HG03432 (cell line): ENCODE results near the gene PPIC.

Experiments used
- ATAC-seq: cut with Tn5 transposase; IDR thresholded peaks from one replicate; pipeline ENCODE4 v1.9.1; 2021; ENCODE audit warnings: mild to moderate bottlenecking, moderate library complexity; ENCODE audit not compliant: unreplicated experiment

Gene PPIC

DNA sequence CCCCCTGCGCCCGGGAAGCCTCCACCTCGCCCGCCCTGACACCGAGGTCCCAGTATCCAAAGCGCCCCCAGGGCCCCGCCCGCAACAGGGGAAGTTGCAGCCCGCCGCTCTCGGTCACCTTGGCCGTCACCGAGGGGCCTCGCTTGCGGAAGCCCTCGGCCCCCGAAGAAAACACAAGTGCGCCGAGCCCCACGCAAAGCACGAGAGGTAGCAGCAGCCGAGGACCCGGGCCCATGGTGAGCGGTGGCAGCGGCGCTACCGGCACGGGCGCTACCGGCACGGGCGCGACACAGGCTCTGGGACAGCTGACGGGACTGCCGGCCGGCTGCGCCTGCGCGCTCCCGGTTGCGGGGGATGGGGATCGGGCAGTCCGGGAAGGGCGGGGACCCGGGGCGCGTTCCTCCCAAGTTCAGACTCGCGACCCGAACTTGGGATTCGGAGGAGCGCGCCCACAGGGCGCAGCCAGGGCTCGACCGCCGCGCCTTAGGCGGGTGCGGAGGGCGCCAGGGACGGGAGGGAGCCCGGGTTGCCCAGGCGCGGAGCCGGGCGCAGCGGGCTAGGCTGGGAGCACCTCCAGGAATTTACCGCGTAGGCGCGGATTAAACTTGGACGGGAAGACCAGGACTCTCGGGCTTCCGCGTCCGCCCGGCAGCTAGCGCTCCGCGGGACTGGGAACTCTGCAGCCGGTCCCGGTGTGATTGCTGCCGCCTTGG is at the start of gene PPIC:
Gene PPIC, minus strand, starts transcription at position 335 of the 713 bp plus-strand sequence. Its CDS starts 100 bp downstream, at position 235.
- peak; percentile 75 for ATAC-seq

GRCh38 chr5:123085638-123086286 is 49.2 kb upstream of the PPIC start:
- no peak for ATAC-seq

- no peak for ATAC-seq
Measured at GRCh38 chr5:123084730-123085605, 48.4 kb upstream of the PPIC start.

- no peak for ATAC-seq
Measured at GRCh38 chr5:123083298-123083697, 46.8 kb upstream of the PPIC start.

- no peak for ATAC-seq
Measured at GRCh38 chr5:123080215-123080614, 43.7 kb upstream of the PPIC start.

GRCh38 chr5:123075521-123076163 is 39.1 kb upstream of the PPIC start:
- no peak for ATAC-seq

DNA sequence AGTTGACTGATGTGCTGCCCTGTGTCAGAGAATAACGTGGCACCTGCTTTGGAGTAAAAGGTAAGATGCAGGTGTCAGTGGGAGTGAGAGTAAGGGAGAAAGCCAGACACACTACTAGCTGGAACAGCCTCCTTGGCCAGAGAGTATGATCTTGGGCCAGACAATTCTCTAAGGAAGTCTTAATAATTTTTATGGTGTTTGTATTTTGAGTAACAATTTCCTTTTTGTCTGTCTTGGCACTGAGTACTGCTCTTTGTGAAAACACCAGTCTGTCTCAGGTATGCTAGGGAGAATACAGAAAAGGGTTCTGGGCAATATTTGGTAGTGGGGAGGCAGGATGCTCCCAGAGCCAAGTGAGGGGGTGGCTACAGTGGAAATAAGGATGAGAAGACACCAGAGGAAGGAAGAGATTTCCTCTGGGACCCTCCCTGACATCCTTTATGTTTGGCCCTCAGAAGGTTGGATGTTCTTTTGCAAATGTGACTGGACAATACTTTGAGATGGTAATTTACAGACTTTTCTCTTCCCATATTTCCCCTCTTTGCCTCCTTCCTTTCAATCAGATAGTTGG is 31.9 kb upstream of the PPIC start:
- ATAC-seq, result no peak

- no peak for ATAC-seq
Measured at GRCh38 chr5:123066016-123066415, 29.5 kb upstream of the PPIC start.

DNA sequence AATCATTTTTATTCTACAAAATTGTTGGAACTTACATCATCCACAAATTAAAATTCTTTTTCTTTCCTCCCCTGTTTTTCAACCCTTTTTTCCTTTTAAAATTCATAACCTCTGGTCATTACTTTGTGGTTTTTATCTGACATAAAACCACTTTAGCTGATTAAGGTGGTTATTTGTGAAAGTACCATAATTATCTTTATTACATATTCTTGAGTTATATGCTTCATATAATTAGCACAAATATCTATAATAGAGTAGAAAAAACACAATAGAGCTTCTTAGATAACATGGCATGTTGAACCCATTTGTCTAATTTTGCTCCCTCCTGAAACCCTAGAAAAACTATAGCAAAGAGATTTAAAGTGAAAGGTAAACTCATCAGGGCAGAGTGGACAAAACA is 22.9 kb upstream of the PPIC start:
- no peak for ATAC-seq

- no peak for ATAC-seq
Measured at GRCh38 chr5:123051206-123051605, 14.7 kb upstream of the PPIC start.

DNA sequence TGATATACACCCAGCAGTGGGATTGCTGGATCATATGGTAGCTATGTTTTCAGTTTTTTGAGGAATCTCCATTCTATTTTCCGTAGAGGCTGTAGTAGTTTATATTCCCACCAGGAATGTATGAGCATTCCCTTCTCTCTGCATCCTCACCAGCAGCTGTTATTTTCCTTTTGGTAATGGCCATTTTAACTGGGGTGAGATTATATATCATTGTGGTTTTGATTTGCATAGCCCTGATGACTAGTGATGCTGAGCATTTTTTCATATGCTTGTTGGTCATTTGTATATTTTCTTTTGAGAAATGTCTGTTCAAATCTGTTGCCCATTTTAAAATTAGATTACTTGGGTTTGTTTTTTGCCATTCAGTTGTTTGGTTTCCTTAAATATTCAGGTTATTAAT is 11.2 kb upstream of the PPIC start:
- no peak for ATAC-seq

DNA sequence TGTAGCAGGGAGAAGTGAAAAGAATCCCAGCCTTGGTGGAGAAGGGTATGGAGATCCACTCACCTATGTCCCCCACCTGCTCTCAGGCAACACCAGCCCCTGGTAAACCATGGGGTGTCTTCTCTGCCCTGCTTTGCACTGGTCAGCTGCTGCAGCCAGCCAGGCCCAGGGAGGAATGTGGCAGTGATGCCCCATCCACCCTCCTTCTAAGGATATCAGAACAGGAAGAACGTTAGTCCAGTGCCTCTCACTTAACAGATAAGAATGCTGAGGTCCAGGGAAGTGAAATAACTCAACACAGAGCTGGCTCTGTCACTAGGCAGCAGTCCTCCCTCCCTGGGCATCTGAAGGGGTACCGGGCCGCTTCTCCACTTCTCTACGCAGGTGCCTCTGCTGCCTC is 9.7 kb upstream of the PPIC start:
- ATAC-seq, result no peak

DNA sequence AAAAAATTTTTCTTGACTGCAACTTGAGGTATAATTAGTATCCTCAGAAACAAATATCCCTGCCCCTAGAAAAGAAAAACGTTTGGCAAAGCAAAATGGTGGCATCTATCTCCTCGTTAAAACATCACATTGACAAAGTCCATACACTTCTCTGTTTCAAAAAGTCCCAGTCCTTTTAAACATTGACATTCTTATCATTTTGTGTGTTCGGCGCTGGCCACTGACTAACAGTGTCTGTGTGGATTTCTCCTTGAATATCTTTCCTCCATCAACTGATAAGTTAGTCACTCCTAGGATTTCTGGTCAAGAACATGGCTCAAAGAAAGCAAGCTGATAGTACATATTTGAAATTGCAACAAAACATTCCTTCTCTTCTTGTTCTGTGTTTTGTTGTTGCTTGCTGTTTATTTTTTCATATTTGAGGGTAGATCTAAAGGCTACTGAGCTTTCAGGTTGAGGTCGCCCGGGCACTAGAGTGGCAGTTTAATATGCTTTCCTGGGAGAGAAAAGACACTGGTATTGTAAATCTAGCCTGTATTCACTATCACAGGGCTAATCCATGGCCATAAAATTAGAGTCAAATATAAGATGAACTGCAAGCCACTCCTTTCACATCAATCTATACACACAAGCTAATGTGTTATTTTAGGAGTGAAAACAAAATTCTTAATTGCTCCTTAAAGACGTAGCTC is 8.5 kb upstream of the PPIC start:
- no peak for ATAC-seq

DNA sequence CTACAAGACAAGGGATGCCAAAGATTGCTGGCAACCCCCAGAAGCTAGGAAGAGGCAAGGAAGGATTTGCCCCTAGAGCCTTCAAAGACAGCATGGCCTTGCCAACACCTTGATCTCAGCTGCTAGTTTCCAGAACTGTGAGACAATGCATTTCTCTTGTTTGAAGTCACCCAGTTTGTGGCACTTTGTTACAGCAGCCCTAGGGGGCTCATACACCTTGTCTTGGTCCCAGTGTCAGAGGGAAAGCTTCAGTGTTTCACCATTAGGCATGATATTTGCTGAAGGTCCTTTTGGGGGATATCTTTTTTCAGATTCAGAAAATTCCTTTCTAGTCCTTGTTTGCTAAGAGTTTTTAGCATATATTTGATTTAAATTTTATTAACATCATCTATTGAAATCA is 3.1 kb upstream of the PPIC start:
- ATAC-seq, result no peak

DNA sequence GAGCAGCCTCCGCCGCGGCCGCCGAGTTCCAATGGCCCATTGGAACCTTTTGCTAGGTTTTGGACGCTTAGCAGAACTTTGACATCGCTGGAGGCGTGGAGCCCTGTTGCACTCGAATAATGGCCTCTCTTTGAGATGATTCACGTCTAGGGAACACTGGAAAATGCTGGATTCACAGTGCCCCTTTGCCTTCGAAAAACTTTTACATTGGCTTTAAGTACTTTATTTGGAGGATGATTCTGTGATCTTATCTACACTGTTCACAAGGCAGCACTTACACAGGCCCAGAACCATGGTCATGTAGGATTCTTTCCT is 536 bp upstream of the PPIC start:
- no peak for ATAC-seq

DNA sequence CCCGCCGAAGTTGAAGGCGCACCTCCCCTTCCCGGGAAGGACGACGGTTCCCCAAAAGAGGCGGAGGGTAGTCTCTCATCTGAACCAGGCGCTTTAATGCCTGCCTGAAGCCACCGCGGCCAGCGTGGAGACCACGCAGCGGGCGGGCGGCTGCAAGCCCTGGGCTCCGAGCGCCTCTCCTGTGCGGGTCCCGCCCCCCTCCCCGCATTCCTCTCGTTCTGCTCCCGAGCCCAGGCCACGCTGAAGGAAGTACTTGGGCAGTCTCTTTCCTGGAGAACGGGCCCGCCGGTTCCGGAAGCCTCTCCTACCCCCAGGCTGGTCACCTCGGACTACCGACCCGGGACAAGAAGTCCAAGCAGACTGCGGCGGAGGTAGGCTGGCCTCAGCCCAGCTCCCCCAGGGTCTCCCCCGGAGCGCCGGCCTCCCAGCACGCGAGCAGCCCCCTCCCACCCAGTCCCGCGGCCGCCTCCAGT is 571 bp downstream of the PPIC start:
- peak; percentile 31 for ATAC-seq

DNA sequence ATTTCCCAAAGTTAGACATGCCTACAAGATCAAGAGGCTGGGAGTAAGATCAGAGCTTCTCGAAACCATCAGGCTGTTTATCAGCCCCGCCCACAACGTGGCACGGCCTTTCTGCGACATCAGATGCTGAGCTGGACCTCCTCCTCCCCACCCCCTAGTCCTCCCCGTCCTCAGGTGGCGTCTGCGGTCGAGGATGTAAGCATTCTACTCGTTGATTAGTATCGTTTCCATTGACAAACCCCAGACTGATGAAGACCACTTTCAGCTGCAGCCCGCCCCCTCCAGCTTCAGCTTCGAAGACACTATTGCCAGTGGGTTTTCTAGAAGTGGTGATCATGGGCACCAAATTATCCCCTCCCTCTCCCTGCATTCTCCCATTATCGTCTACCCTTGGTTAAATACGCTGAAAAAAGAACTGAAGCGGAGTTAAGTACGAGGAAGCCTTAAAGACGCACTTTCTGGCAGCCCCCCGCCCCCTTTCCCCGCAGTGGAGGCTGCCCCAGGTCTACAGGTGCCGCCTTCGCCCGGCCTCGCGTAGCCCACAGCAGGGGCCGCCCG is 1.1 kb downstream of the PPIC start:
- ATAC-seq, result peak; percentile 37

GRCh38 chr5:123033157-123033671 is 3.3 kb downstream of the PPIC start:
- ATAC-seq, result no peak

- ATAC-seq, result no peak
Measured at GRCh38 chr5:123028222-123028621, 8.3 kb downstream of the PPIC start.

DNA sequence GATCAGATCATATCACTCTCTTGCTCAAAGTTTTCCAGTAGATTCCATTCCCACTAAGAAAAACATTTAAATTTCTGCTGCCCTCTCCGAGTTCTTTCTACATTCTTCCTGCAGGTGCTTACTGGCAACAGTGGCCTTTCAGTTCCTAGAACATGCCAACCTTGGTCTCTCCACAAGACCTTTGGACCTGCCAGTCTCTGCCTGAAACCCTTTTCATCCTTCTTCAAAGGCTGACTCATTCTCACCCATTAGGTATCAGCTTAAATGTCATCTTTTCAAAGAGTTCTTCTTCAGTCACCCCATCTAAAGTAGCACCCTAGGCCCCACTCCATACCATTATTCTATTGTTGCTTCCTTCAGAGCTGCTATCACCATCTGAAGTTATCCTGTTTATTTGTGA is 21.8 kb downstream of the PPIC start:
- no peak for ATAC-seq
